ENCODE results near the gene IMMP2L.

IMMP2L gene

DNA sequence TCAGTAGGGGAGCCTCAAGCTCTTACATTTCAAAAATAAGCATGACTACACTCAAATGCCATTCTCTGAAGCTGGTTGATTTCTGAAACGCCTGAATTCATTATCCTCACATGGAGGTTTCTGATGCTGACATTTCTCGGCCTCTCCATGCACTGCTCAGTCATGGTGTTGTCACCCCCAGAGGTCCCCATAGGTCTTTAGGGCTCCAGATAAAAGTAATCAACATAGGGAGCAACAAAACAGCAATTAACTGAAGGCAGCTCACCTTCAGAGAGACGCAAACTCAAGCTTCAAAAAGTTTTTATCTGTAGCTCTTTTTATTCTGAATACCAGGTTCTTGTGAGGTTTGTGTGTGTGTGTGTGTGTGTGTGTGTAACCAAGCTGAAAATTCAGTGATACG is 694.5 kb downstream of the IMMP2L start:
- DNase-seq (ENCODE audit: low read depth): no peak

DNA sequence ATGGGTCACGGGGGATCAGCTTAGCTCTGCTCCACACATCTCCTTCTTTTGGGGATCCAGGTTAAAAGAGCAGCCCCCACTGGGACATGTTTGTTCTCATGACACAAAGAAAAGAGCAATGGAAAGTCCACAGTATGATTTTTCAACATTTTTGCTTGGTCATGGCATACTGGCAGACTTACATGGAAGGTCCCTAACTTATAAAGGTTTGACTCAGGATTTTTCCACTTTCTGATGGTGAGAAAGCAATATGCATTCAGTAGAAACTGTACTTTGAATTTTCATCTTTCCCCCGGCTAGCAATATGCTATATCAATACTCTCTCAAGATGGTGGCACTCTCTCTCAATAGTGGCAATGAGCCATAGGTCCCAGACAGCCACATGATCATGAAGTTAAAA is 699.0 kb downstream of the IMMP2L start:
- no peak for DNase-seq (ENCODE audit: low read depth)

DNA sequence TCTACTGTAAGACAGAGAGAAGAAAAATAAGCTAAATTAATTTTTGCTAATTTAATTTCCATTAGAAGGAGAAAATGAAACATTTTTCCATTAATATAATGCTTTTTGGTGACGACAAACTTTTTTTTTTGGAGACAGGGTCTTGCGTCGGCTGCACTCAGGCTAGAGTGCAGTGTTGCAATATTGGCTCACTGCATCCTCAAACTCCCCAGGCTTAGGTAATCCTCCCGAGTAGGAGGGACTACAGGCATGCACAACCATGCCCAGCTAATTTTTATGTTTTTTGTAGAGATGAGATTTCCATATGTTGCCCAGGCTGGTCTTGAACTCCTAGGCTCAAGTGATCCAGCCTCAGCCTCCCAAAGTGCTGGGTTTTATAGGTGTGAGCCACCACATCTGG is 701.1 kb downstream of the IMMP2L start:
- DNase-seq (ENCODE audit: low read depth): no peak

DNA sequence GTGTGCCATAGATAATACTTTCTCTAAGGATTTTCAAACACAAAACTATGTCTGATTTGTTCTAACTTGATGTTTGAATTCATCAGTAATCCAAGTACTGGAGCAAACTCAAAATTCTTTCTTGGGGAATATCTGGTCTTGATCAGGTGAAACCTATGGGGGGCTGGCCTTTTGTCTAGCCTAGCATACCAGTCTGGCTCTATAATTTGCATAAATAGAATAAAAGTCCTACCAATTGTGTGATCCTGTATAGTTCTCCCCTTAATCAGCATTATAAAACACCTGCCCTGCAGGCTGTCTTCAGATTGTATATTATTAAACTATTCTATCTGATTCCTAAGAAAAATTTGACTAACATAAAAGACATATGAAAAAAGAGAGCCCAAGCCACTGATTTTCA is 705.2 kb downstream of the IMMP2L start:
- DNase-seq (ENCODE audit: low read depth): no peak

DNA sequence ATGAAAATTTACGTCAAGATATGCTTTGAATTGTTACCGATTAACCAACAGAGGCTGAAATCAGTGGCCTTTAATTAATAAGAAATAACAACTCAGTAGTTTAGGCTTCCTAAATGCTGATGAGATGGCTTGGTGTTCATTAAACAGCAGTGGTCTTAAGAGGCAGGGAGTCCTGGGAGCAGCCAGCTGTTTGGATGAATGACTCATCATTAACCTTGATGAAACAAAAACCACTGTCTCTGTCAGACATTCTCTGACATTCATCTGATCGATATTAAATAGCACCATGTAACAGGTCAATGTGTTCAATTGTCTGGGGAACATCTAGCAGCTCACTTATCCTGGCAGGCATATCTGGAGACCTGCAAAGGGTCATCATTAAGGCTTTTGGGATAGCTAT is 705.6 kb downstream of the IMMP2L start:
- no peak for DNase-seq (ENCODE audit: low read depth)

DNA sequence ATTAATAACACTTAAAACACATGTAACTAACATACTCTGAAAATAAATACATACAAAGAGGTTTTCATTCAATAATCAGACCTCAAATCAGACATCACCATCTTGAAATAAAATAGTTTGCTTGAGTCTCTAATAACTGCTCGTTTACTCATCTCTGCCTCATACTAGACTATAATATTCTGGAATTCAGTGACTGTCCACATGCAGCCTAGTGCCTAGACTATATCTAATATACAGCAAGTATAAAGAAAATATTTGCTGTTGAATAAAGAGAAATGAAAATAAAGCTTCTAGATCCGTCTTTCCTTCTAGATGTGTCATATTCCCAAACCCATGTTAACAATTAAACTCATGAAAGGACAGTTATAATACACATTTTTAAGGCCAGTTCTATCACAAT is 707.6 kb downstream of the IMMP2L start:
- DNase-seq (ENCODE audit: low read depth): no peak

DNA sequence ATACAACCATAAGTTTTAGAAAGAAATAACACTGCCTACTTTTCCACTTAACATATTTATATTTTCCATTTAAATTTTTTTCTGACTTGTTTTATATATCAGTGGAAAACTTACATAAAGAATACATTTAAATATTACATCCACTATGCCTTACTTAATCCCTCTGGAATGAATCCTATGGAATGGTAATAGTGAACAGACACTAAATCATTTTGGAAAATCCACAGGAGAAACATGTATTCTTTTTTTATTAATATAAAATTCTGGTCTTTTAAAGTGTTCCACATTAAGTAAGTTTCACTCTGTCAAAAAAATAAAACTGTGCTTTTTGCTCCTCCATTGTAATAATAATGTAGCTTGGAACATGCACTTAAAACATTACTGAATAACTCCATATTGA is 708.1 kb downstream of the IMMP2L start:
- DNase-seq (ENCODE audit: low read depth): no peak

DNA sequence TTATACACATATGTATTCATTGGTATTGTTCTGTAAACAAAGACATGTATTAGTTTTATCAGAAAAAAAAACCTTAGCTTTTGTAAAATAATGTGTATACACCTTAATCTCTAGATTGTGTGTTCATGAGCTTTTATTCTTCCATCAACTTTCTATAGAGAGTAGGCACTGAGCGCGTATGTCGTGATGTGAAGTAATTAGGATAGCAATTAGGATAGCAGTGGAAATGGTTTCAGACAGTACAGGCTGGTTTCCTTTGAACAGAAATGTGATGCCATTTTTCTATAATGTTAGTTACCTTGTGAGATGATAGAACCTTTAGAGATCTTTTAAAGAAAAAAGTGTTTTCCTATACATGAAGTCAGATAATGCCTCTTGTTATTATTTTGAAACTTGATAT is 709.0 kb downstream of the IMMP2L start:
- no peak for DNase-seq (ENCODE audit: low read depth)

DNA sequence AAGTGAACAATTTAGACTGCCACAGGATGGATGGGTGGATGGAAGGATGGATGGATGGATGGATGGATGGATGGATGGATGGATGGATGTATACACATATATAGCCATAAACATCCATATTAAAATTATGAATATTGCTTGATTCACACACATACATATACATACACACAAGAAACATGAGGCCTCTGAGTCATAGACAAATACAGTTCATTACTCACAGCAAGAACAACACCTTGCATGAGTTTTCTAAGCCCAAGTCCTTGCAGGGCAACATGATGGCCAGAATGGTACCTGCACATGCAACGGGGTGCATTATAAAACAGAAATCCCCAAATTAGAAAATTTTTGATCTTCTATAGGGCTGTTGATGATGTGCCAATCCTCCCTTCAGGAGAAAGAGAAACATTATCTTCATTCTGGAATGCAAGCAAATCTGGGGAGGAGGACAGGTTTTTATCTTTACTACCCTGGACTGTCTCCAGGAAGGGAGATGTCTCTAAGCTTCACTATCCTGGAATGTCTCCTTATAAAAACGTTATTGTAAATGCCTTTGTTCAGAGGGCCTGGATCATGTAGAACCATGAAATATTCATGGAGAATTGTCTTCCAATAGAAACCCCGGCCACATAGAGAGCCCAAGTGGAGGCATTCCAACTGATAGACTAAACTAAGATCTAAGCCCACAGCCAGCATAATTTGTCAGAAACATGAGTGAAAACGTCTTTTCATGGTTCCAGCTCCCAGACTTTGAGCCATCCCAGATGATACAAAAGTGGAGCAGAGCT is 709.9 kb downstream of the IMMP2L start:
- no peak for DNase-seq (ENCODE audit: low read depth)

DNA sequence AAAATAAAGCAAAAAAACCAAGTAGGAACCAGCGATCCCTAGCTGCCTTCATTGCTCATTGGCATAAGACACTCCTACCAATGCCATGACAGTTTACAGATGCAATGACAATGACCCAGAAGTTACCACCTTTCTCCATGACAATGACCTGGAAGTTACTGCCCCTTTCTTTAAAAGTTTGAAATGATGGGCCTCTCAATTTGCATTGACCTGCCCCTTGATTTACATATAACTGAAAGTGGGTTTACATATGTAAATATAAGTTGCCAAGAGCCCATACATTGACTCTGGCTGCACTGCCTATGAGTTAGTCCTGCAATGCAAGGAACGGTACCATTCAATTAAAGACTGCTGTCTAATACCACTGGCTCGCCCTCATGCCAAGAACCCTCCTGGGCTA is 712.1 kb downstream of the IMMP2L start:
- no peak for DNase-seq (ENCODE audit: low read depth)

DNA sequence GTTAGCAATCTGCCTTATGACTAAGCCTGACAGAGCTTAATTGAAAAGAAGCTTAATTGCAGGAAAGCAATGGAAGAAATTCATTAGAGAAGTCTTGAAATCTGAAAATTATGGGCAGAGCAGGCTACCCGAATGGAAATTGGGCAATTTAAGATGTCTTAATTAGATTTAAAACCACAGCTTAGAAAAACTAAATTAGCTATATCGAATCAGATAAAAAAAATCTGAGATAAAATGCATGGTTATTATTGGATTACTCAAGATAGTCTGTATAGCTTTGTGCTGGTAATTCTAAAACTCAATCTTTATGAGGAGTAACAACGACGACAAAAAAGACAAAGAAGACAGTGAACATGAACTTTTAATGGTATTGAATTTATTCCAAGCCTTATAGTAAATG is 719.5 kb downstream of the IMMP2L start:
- no peak for DNase-seq (ENCODE audit: low read depth)

DNA sequence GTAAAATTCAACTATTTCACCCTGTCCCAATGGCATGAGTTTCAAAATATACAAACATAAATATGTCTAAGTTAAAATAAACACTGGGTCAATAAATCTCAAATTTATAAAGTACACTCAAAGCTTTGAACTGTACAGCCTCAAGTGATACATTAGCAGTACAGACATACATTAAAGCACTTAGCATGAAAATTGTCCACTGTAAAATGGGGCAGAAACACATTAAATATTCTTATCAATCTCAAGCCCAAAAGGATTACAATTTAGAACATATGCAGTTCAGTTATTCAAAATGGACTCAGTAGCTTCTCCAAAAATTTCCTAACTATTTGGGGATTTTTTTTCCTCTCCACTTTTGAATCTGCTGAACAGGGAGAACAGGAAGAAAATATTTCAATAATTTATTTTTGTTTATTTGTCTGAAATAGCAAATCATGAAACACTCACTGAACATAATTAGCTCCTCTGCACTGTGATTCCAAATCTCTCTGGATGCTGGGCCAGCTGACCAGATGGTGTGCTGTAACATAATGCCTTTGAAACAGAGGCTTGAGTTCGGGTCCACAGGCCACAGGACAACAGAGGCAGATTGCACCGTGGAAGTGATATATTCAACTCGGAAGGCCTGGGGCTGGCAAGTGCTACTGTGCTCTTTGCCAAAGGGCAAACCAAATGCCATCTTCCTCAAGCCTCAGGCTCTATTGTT is 720.3 kb downstream of the IMMP2L start:
- no peak for DNase-seq (ENCODE audit: low read depth)

DNA sequence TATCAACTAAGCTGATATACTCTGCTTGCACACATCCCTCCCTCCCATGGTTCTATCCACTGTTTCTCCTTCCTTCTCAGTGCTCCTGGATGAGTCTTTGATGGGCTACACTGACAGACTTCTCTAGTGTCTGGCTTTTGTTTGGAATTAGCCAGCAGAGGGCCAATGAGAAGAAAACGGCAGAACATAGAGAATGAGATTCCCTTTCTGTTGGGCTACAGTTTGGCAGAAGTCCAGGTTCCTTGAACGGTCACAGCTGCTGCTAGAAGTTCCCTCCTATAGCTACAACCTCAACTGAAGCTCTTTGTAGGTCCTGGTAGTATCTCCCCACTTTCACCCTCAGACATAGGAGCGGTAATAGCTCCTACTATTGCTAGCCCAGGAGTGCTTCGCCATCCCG is 722.4 kb downstream of the IMMP2L start:
- DNase-seq (ENCODE audit: low read depth): no peak

DNA sequence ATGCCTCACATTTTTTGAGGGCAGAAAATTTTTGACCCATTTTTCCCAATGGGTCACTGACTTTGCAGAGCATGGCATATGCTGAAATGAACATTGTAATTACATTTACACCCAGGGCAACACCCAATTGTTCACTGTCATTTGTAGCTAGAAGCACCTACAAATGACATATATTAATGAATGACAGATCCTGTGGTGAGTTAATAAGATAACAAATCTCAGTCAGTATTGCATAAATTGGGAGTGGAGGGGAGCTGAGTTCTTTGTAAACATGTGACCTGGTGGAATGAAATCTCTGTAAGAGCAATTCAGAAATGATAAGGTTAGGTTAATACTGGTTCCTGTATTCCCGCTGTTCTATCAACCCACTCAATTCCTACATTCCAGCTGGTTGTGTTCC is 726.4 kb downstream of the IMMP2L start:
- DNase-seq (ENCODE audit: low read depth): no peak

DNA sequence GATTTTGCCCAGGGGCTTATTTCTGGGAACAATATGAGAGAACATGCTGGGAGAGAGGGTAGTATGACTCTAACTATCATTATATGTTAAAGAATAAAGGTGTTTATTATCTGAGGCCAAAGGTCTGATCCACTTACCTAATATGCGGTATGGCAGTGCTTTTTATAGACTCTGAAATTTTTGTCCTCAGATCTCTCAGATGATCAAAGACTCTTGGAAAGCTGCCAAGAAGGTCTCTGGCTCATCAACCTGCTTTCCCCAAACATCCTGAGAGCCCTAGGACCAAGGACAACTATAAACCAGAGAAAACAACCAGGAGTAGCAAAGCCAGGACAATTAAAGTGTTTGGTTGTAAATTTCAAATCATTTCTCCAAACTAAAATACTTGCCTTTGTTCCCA is 727.1 kb downstream of the IMMP2L start:
- no peak for DNase-seq (ENCODE audit: low read depth)

DNA sequence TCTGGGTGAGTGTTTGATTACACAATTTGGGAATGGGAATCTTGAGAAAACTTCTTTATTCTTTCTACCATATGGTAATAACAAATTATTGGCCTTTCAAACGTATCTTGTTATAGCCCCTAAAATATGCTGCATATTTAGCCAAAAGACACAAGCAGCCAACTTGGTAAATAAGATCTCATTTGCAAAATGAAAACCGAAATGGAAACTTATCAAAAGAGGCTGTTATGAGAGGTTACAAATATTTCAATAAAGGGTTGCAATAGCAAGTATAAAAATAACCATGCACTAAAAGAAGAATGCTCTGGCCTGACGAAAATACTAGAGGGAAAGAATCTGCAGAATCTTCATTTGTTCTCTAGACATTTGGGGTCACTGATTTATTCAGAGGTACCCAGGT is 730.9 kb downstream of the IMMP2L start:
- no peak for DNase-seq (ENCODE audit: low read depth)

DNA sequence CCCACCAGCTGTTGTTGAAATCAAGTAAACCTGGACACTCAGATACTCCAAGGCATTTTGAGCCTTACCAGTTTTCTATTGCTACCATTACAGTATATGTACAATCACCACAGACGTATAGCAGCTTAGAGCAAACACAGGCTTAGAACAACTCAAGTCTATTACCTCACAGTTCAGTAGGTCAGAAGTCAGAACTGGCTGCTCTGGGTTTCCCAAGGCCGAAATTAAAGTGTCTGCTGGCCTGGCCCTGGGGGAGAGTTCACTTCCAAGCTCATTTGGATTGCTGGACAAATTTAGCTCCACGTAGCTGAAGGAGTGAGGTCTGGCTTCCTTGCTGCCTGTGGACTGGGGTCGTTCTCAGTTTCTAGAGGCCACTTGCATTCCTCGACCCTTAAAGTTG is 731.5 kb downstream of the IMMP2L start:
- DNase-seq (ENCODE audit: low read depth): no peak

DNA sequence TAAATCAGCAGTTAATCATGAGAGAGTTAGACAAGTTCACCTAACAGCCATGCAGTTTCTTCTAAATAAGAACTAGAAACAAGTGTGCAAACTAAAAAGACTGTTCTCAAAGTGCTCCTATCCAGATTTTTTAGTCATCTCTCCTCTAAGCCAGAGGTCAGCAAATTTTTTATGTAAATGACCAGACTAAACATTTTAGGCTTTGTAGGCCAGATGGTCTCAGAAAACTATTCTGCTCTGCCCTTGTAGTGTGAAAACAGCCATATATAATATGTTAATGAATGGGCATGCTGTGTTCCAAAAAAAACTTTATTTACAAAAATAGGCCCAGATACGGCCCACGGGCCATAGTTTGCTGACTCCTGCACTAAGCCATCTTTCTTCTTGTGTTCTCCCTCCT is 734.4 kb downstream of the IMMP2L start:
- DNase-seq (ENCODE audit: low read depth): no peak

DNA sequence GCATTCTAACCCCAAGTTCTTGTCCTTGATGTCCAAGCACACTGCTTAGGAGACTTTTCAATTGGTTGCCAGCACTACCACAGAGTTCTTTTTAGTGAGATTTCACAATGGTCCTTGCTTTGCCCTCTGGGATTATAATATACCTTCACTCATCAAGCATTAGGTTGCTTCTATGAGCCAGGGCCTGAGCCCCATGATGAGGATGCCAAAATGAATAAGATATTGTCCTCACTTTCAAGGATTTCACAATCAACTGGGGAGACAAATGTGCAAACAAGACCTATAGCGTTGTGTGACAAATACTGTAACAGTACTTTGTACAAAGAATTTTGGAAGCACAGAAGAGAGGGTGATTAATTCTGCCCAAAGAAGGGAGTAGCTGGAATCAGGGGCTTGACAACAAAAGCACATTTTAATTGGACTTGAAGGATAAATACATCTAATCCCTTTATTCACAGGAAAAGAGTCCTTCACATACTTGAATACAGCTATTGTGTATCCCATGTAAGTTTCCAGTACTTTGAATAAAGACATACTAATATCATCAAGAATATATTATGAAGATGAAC is 734.9 kb downstream of the IMMP2L start:
- no peak for DNase-seq (ENCODE audit: low read depth)

DNA sequence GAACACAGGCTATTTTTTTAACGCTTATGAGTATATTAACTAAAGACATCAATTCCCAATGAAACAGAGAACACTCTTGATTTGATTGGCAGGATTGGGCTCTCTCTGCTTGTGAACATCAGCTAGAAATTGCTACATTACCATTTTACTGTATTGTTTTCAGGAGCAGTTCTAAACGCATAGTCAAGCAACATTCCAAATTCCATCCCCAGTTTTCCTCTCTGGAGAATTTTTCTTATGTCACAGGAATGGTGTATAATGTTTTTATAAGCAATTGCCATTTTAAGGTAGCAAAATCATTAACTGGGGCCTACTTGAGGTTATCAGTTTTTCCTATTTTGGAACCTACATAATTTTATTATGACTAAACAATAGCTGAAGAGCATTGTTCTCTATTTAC is 748.3 kb downstream of the IMMP2L start:
- no peak for DNase-seq (ENCODE audit: low read depth)

DNA sequence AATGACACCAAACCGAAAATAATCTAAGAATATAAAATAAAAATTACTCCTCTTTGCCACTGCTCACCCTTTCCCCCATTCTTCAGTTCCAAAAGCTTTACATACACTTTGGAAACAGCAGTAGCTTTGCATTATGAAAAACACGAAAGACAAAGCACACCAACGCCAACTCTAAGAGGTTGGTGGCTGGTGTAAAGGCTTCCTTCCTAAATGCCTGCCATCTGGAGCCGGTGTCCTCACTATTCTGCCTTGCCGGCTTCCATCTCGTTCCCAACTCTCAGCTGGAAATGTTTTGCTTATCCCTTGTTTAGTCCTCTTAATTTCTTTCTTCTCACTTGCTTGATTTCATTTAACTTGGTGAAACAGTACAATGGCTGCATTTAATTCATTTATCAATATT is 752.5 kb downstream of the IMMP2L start:
- no peak for DNase-seq (ENCODE audit: low read depth)

DNA sequence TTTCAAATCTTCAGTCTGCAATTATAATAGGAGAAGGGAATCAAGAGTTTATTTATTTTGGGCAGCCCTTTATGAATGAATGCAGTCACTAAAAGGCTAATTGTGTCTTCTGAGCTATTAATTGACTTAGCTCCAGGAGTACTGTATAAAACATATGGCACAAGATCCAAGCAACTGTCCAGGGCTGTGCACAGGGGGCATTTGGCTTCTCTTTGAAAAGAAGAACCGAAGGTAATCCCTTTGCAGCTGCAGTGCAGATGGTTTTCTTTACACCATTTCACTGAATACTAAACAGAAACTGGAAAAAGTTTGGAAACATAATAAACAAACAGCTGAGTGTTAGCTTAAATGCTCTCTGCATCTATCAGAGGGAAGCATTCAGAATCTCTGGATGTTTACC is 753.9 kb downstream of the IMMP2L start:
- DNase-seq (ENCODE audit: low read depth): no peak

DNA sequence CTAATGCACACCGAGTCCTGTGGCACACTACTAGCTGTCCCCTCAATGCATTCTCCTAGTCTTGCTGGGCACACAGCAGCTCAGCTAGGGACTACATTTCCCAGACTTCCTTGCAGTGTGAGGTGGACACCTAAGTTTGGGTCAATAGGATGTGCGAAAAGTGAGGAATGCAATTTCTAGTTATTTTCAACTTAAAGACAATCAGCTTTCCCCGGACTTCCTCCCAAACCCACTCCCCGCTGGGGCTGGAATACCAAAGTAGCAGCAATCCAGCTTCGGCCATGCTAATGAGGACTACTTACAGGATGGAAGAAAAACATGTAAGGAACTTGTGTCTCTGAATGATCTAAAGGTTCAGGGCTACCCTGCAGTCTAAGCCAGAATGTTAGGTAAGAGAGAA is 757.8 kb downstream of the IMMP2L start:
- DNase-seq (ENCODE audit: low read depth): no peak
